SH-SY5Y (cell line): Measurements from ENCODE around the gene ZMIZ1.

Experiments used
- GATA2 ChIP-seq: IDR thresholded peaks from 2 replicates; pipeline ENCODE4 v1.6.1; 2011; ENCODE audit warnings: mild to moderate bottlenecking, low read depth, low read length
- GATA3 ChIP-seq: IDR thresholded peaks from 2 replicates; pipeline ENCODE4 v1.6.1; 2011; ENCODE audit warnings: low read depth, mild to moderate bottlenecking, low read length, moderate library complexity

DNA sequence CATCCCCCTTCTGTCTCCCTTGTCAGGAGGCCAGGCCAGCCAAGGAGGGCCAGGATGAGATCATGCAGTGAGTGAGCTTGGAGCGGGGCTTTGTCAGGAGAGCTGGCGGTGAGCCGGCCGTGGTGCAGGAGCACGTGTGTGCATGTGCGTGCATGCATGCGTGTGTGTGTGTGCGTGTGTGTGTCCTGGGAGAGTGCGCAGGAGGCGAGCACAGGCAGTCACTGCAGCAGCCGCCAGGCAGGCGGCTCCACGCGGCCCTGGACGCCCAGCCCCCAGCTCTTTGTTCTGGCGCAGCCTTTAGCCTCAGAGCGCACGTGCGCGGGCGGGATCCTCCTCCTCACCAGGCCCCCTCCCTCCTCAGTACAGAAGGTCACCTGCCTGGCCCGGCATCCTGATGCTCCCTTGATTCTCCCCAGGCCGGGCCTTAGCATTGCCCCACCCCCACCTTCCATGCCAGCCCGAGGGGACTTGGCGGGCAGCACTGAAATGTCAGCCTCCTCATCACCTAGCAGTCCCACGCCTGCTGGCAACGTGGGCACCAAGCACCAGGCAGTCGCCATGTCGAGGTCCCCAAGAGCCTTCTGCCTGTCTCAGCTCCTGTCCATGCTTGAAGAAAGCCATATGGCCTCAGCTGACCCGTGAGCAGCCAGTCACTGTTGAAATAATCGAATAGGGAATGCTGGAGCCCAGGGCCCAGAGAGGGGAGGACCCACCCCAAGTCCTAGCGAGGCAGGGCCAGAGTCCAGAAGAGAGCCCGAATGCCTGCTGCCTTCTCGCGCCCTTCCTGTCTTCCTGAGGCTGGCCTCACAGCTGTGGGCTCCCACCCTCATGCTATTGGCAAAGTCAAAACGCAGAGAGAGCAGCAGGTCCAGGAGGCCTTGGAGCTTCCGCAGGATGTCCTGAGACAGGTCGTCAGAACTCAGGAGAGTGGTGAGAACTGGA is 152.6 kb downstream of the ZMIZ1 start:
- TF ChIP-seq GATA2 (no peak), GATA3 (no peak)
